ENCODE measurements around the gene ANKRD13D. TPM values are rescaled to one million over a fixed set of nuclear protein-coding genes. Genes with fewer than 3 reads are reported as not detected.

ANKRD13D gene
- total and polyA plus RNA-seq, 2 donors from 2014 or later = 21.9 to 68.3 TPM

DNA sequence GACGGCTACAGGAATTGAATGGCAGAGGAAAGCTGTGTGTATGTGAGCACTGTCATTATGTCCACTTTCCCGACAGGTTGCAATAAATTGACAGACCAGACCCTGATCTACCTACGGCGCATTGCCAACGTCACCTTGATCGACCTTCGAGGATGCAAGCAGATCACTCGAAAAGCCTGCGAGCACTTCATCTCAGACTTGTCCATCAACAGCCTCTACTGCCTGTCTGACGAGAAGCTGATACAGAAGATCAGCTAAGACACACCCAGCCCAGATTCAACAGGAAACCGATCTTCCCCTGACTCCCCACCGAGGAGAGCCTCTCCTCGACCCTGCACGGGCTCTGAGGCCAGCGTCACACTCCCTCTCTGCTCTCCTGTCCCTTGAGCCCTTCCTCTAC lies 34.3 kb upstream of the ANKRD13D start:
- Histone ChIP-seq H3K4me3 (ENCODE audit: low read length in 3 of 3) (no peak overlapping the region), H3K27me3 (ENCODE audit: control insufficient read depth, insufficient read depth, low read length) (no peaks in the 10 kb centered on the region), H3K9ac (ENCODE audit: low read length in 3 of 3) (peak overlapping the region in 1 of 3 donors; percentile 36), H3K9me3 (ENCODE audit: control insufficient read depth in 2 of 3, insufficient read depth in 1 of 3, low read length in 3 of 3) (no peaks in the 10 kb centered on the region), H3K4me1 (ENCODE audit: control insufficient read depth in 2 of 3, insufficient read depth in 2 of 3, low read depth in 1 of 3, low read length in 3 of 3) (peaks cover 0 to 9% (median 0%) of the 10 kb centered on the region in 3 donors), H3K36me3 (ENCODE audit: control insufficient read depth in 2 of 3, insufficient read depth in 3 of 3, low read length in 3 of 3) (peaks cover 24 to 65% (median 46%) of the 10 kb centered on the region in 3 donors), H3K27ac (ENCODE audit: low read depth in 2 of 2, low read length in 2 of 2) (no peak overlapping the region)
- TF ChIP-seq, protein P1, sequence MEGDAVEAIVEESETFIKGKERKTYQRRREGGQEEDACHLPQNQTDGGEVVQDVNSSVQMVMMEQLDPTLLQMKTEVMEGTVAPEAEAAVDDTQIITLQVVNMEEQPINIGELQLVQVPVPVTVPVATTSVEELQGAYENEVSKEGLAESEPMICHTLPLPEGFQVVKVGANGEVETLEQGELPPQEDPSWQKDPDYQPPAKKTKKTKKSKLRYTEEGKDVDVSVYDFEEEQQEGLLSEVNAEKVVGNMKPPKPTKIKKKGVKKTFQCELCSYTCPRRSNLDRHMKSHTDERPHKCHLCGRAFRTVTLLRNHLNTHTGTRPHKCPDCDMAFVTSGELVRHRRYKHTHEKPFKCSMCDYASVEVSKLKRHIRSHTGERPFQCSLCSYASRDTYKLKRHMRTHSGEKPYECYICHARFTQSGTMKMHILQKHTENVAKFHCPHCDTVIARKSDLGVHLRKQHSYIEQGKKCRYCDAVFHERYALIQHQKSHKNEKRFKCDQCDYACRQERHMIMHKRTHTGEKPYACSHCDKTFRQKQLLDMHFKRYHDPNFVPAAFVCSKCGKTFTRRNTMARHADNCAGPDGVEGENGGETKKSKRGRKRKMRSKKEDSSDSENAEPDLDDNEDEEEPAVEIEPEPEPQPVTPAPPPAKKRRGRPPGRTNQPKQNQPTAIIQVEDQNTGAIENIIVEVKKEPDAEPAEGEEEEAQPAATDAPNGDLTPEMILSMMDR (IDR thresholded peaks at IDR 0.05; ENCODE audit: borderline replicate concordance, extremely low read depth, insufficient read depth) = no peak
- DNase-seq = no peak
- FAIRE-seq = no peak
- intact Hi-C loops (cut with DNase I) = no loop called here

DNA sequence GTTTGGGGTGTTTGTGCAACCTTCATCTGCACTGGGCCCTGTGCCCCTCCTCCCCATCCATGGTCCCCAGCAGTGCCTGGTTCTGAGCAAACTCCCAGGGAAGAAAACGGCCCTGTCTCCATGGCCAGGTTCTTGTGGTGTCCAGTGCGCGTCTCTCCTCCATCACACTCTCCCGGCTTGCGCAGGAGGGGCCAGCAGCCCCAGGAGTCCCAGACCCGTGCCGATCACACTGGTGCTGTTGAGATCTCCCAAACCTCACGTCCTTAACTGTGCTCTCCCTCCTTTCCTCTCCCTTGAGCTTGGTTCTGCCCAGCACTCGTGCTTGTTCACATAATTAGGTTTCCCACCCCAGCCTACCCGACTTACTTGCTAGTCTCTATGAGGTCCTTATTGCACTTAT lies 33.8 kb upstream of the ANKRD13D start:
- FAIRE-seq (no peak), DNase-seq (peak in 1 of 5 donors; percentile 28)
- no peaks in the 10 kb centered on the region for H3K9me3 ChIP-seq (ENCODE audit: control insufficient read depth in 2 of 3, insufficient read depth in 1 of 3, low read length in 3 of 3)
- H3K4me1 ChIP-seq (ENCODE audit: control insufficient read depth in 2 of 3, insufficient read depth in 2 of 3, low read depth in 1 of 3, low read length in 3 of 3) = peaks cover 0 to 9% (median 0%) of the 10 kb centered on the region in 3 donors
- H3K4me3 ChIP-seq (ENCODE audit: low read length in 3 of 3) = no peak overlapping the region
- no peak overlapping the region for H3K27ac ChIP-seq (ENCODE audit: low read depth in 2 of 2, low read length in 2 of 2)
- intact Hi-C loops (cut with DNase I) = no loop called here
- TF ChIP-seq, protein P1 (IDR thresholded peaks at IDR 0.05; ENCODE audit: borderline replicate concordance, extremely low read depth, insufficient read depth) = no peak
- H3K36me3 ChIP-seq (ENCODE audit: control insufficient read depth in 2 of 3, insufficient read depth in 3 of 3, low read length in 3 of 3) = peaks cover 24 to 60% (median 42%) of the 10 kb centered on the region in 3 donors
- no peak overlapping the region for H3K9ac ChIP-seq (ENCODE audit: low read length in 3 of 3)
- H3K27me3 ChIP-seq (ENCODE audit: control insufficient read depth, insufficient read depth, low read length) = no peaks in the 10 kb centered on the region

DNA sequence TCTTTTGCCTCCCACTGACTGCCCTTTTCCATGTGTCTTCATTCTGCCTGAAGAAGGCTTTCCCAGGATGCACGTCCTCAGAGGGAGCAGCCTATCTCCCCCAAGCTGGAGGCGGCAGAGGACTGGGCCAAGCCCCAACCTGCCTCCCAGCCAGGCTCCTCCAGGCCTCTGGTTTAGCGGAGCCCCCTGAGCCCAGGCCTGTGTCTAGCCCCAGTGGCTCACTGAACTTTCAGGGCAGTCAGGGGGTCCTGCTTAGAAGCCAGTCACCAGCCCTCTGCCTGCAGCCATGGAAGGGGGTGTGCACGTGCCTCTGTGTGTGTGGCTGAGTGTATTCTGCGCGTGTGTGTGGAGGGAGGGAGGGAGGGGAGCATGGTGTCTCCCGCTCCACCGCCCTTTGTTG lies 33.2 kb upstream of the ANKRD13D start:
- no peak overlapping the region for H3K4me3 ChIP-seq (ENCODE audit: low read length in 3 of 3)
- H3K9ac ChIP-seq (ENCODE audit: low read length in 3 of 3) = no peak overlapping the region
- FAIRE-seq = no peak
- H3K9me3 ChIP-seq (ENCODE audit: control insufficient read depth in 2 of 3, insufficient read depth in 1 of 3, low read length in 3 of 3) = no peaks in the 10 kb centered on the region
- no peaks in the 10 kb centered on the region for H3K27me3 ChIP-seq (ENCODE audit: control insufficient read depth, insufficient read depth, low read length)
- intact Hi-C loops (cut with DNase I) = no loop called here
- TF ChIP-seq, protein P1 (IDR thresholded peaks at IDR 0.05; ENCODE audit: borderline replicate concordance, extremely low read depth, insufficient read depth) = no peak
- peaks cover 20 to 54% (median 38%) of the 10 kb centered on the region in 3 donors for H3K36me3 ChIP-seq (ENCODE audit: control insufficient read depth in 2 of 3, insufficient read depth in 3 of 3, low read length in 3 of 3)
- no peak overlapping the region for H3K27ac ChIP-seq (ENCODE audit: low read depth in 2 of 2, low read length in 2 of 2)
- DNase-seq = peak in 2 of 5 donors; percentile 30 to 55
- H3K4me1 ChIP-seq (ENCODE audit: control insufficient read depth in 2 of 3, insufficient read depth in 2 of 3, low read depth in 1 of 3, low read length in 3 of 3) = peaks cover 0 to 9% (median 0%) of the 10 kb centered on the region in 3 donors

Measured in kidney (tissue), 14 donors.